ENCODE data around the gene TOE1. TPM values are rescaled to one million over a fixed set of nuclear protein-coding genes. Genes with fewer than 3 reads are reported as not detected.

TOE1 gene
- 2.1 and 3.7 TPM in 2 replicates for polyA plus RNA-seq

GRCh38 chr1:45339789-45340558 is at the start of gene TOE1, which contains the start of gene MUTYH:
TOE1 (plus strand) TSS chr1:45340170; CDS start chr1:45340253, 83 bp downstream.
MUTYH (minus strand) TSS chr1:45340440; CDS start chr1:45334505, 5,935 bp downstream.

GRCh38 chr1:45326627-45327623 is 13.0 kb upstream of the TOE1 start, which contains the start of gene HPDL:
HPDL (plus strand) TSS chr1:45326895; CDS start chr1:45327149, 254 bp downstream.

Other genes with a start within 250 kb of the TOE1 start
- gene ZSWIM5, start 133.6 kb upstream of the TOE1 start, polyA plus RNA-seq, result 1.1 and 2.1 TPM in 2 replicates
- gene HPDL, start 13.3 kb upstream of the TOE1 start, polyA plus RNA-seq, result not detected in 2 replicates
- gene MUTYH, start 270 bp downstream of the TOE1 start, polyA plus RNA-seq, result 3.0 and 7.8 TPM in 2 replicates
- gene TESK2, start 151.0 kb downstream of the TOE1 start, polyA plus RNA-seq, result 0.27 and 1.2 TPM in 2 replicates
- gene CCDC163, start 159.9 kb downstream of the TOE1 start, polyA plus RNA-seq, result 0.56 and 1.6 TPM in 2 replicates
- gene MMACHC, start 160.1 kb downstream of the TOE1 start, polyA plus RNA-seq, result 4.0 TPM in 2 replicates
- 247 and 326 TPM in 2 replicates for gene PRDX1, start 181.7 kb downstream of the TOE1 start, polyA plus RNA-seq
- 41.7 TPM in 2 replicates for gene AKR1A1, start 210.7 kb downstream of the TOE1 start, polyA plus RNA-seq
- 17.1 and 34.7 TPM in 2 replicates for gene NASP, start 243.9 kb downstream of the TOE1 start, polyA plus RNA-seq